Smooth muscle cell (in vitro differentiated cells): ENCODE measurements around the gene ARHGEF7. TPM values are rescaled to one million over a fixed set of nuclear protein-coding genes. Genes with fewer than 3 reads are reported as not detected.

Source experiments
- DNase-seq: peaks from one replicate; lab custom pipeline; 2025; ENCODE audit not compliant: unreplicated experiment; lab: John Stamatoyannopoulos, UW
- H2AFZ ChIP-seq: fragments of 200-600 bp; sonication (generic); 2 replicates; pipeline ENCODE4 v1.6.0; 2016; ENCODE audit warnings: antibody characterized with exemption, low read depth, mild to moderate bottlenecking
- H3F3A ChIP-seq: fragments of 200-600 bp; sonication (generic); 2 replicates; pipeline ENCODE4 v1.6.0; 2017; ENCODE audit warnings: antibody characterized with exemption, low read depth
- H3K27ac ChIP-seq: fragments of 200-600 bp; sonication (generic); 2 replicates; pipeline ENCODE4 v1.5.1; 2016; ENCODE audit warnings: low read depth, mild to moderate bottlenecking
- H3K27me3 ChIP-seq: fragments of 200-600 bp; sonication (generic); 2 replicates; pipeline ENCODE4 v1.6.1; 2016; ENCODE audit warnings: low read depth, mild to moderate bottlenecking
- H3K36me3 ChIP-seq: fragments of 200-600 bp; sonication (generic); 2 replicates; pipeline ENCODE4 v1.5.1; 2016; ENCODE audit warnings: low read depth
- H3K4me1 ChIP-seq: fragments of 200-600 bp; sonication (generic); 2 replicates; pipeline ENCODE4 v1.5.1; 2016; ENCODE audit warnings: low read depth
- H3K4me2 ChIP-seq: fragments of 200-600 bp; sonication (generic); 2 replicates; pipeline ENCODE4 v1.6.0; 2016; ENCODE audit warnings: mild to moderate bottlenecking
- H3K4me3 ChIP-seq: fragments of 200-600 bp; sonication (generic); 2 replicates; pipeline ENCODE4 v1.5.1; 2016; ENCODE audit warnings: mild to moderate bottlenecking
- H3K79me2 ChIP-seq: fragments of 200-600 bp; sonication (generic); 2 replicates; pipeline ENCODE4 v1.6.0; 2016; ENCODE audit warnings: low read depth, mild to moderate bottlenecking
- H3K9ac ChIP-seq: fragments of 200-600 bp; sonication (generic); 2 replicates; pipeline ENCODE4 v1.6.0; 2016; ENCODE audit warnings: low read depth
- H3K9me3 ChIP-seq: fragments of 200-600 bp; sonication (generic); replicated peaks from 2 replicates; pipeline ENCODE4 v1.5.1; 2016; ENCODE audit warnings: low read depth
- H4K20me1 ChIP-seq: fragments of 200-600 bp; sonication (generic); 2 replicates; pipeline ENCODE4 v1.6.0; 2016; ENCODE audit warnings: low read depth
- WGBS: methylation state at CpG from one replicate; pipeline ENCODE4 v1.1.7; 2016; ENCODE audit warnings: low lambda C conversion rate; 5-methylcytosine and 5-hydroxymethylcytosine counted together
- polyA plus RNA-seq: library from polyadenylated mRNA; unstranded; fragments of >200 nt; fragmentation: Nextera tagmentation; extraction: Ambion mirVana; gene quantifications from 2 replicates; pipeline ENCODE4 v1.2.1, GENCODE V29; 2016
- total RNA-seq: library from RNA; depleted of rRNA; stranded (reverse); fragments of >200 nt; gene quantifications from 2 replicates; pipeline ENCODE4 v1.2.3, GENCODE V29; 2014
- TF ChIP-seq, protein P1 (sequence below): fragments of 200-600 bp; sonication (generic); IDR thresholded peaks from 2 replicates; pipeline ENCODE4 v1.5.1; 2017; ENCODE audit warnings: borderline replicate concordance, mild to moderate bottlenecking, antibody characterized with exemption; ENCODE audit not compliant: insufficient read depth, poor library complexity, severe bottlenecking

The ARHGEF7 gene
- total and polyA plus RNA-seq, 2 experiments from 2014 or later, result 13.8 to 32.4 TPM

DNA sequence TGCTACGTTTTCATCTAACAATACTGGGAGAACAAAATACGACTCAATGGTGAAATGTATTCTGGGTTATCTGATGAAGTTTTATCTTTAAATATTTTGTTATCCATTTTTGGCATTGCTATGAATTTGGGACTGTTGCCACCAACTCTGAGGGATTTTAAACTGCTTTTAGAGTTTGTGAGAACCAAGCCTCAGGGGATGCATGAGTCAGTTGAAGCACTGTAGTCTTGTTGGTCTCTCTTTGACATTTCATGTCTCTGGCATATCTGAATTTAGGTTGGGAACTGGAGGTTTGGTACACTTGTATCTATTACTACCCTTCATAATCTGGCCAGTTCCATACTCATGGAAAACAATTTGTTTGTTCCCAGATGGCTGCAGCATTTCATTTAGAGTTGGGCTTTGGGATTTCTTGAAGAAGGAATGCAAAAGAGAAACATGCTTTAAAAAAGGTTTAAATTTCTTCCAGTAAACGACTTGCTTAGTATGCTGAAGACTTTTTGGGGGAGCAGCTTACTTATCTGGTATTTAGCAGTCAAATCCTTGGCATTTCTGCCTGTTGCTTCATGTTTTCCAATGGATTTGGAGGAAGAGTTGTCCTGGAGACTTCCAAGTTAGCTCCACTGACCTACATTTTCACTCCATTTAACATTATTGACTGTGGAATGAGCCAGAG is 28.9 kb downstream of the ARHGEF7 start:
- no peak overlapping the region for H2AFZ ChIP-seq
- H3F3A ChIP-seq, result no peaks in the 10 kb centered on the region
- no peaks in the 10 kb centered on the region for H3K9me3 ChIP-seq
- no peaks in the 10 kb centered on the region for H3K36me3 ChIP-seq
- no peak overlapping the region for H3K27ac ChIP-seq
- H3K9ac ChIP-seq, result no peak overlapping the region
- H3K4me1 ChIP-seq, result no peaks in the 10 kb centered on the region
- H3K79me2 ChIP-seq, result no peaks in the 10 kb centered on the region
- TF ChIP-seq, protein P1, sequence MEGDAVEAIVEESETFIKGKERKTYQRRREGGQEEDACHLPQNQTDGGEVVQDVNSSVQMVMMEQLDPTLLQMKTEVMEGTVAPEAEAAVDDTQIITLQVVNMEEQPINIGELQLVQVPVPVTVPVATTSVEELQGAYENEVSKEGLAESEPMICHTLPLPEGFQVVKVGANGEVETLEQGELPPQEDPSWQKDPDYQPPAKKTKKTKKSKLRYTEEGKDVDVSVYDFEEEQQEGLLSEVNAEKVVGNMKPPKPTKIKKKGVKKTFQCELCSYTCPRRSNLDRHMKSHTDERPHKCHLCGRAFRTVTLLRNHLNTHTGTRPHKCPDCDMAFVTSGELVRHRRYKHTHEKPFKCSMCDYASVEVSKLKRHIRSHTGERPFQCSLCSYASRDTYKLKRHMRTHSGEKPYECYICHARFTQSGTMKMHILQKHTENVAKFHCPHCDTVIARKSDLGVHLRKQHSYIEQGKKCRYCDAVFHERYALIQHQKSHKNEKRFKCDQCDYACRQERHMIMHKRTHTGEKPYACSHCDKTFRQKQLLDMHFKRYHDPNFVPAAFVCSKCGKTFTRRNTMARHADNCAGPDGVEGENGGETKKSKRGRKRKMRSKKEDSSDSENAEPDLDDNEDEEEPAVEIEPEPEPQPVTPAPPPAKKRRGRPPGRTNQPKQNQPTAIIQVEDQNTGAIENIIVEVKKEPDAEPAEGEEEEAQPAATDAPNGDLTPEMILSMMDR, result no peak
- H3K4me3 ChIP-seq, result no peak overlapping the region
- no peak overlapping the region for H3K4me2 ChIP-seq
- WGBS, result 65% methylated on average over 3 of the region's 3 CpGs
- H3K27me3 ChIP-seq, result peaks cover 49% of the 10 kb centered on the region
- no peaks in the 10 kb centered on the region for H4K20me1 ChIP-seq
- DNase-seq, result no peak

DNA sequence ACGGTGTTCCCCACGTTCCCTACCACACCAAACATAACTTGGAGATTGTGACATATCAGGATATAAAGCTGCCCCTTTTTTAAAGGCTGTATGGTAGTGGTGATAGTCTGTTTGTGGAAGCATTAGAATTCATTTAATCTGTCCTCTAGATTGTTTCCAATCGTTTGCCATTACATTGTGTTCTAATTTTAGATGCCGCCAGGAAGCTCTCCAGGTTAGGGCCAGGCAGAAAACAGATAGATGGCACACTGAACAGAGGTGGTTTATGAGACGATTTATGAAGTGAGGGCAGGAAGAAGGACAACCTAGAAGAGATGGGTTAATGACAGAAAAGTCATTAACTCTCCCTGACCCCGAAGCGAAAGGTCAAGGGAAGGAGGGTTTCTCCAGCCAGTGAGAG is 30.0 kb downstream of the ARHGEF7 start:
- WGBS, result 84% methylated on average over 7 of the region's 7 CpGs
- TF ChIP-seq, protein P1, result no peak

DNA sequence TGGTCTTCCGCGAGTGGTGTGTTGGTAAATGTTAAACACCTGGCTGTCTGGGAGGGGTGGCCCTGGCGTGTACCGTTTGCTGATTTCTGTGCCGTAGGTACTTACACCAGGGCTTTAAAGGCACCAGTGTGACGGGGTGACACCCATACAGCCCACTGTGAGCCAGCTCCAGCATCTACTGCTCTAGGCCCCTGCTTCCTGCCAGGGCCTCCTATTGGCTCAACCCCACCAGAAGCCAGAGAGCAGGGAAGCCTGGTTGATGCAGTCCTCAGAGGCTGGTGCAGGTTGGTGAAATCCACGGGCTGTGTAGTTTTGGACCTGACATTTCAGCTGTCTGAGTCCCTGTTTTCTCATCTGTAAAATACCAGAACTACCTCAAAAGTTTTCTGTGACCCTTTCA is 30.4 kb downstream of the ARHGEF7 start:
- Histone ChIP-seq H3K27ac (no peak overlapping the region), H3K27me3 (peaks cover 63% of the 10 kb centered on the region), H3K4me3 (no peak overlapping the region), H3K9ac (no peak overlapping the region), H4K20me1 (no peaks in the 10 kb centered on the region), H2AFZ (no peak overlapping the region), H3K4me2 (no peak overlapping the region), H3F3A (no peaks in the 10 kb centered on the region), H3K36me3 (no peaks in the 10 kb centered on the region), H3K9me3 (no peaks in the 10 kb centered on the region), H3K79me2 (no peaks in the 10 kb centered on the region), H3K4me1 (no peaks in the 10 kb centered on the region)
- DNase-seq, result no peak
- TF ChIP-seq, protein P1, result no peak
- 78% methylated on average over 7 of the region's 7 CpGs for WGBS

More for the DNA sequence above, 30.0 kb downstream of the ARHGEF7 start:
- Histone ChIP-seq H3K79me2 (no peaks in the 10 kb centered on the region), H3K4me2 (no peak overlapping the region), H3K36me3 (no peaks in the 10 kb centered on the region), H4K20me1 (no peaks in the 10 kb centered on the region), H2AFZ (no peak overlapping the region), H3F3A (no peaks in the 10 kb centered on the region), H3K27ac (no peak overlapping the region), H3K9ac (no peak overlapping the region), H3K27me3 (peaks cover 58% of the 10 kb centered on the region), H3K4me1 (no peaks in the 10 kb centered on the region), H3K4me3 (no peak overlapping the region), H3K9me3 (no peaks in the 10 kb centered on the region)
- DNase-seq, result no peak

DNA sequence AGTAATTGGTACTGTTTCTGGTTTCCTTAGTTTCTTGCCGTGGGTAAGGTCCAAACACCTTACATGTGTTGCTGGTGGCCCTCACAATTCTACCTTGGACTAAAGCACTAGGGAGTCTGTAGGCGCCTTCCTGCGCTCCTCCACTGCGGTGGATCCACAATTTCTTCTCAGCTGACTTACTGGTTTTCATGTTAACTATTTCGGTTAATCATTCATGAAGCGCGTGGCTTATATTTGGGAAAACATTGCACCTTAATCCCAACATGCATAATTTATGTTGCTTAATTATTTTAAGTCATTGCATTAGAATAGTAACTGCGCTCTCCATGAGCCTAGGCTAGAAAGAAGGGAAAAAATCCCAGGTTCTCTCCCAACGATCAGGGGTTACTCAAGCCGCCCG is 37.7 kb downstream of the ARHGEF7 start:
- H3K4me3 ChIP-seq, result peak overlapping the region; percentile 75
- H4K20me1 ChIP-seq, result peaks cover 17% of the 10 kb centered on the region
- H3K4me2 ChIP-seq, result peak overlapping the region; percentile 90
- peak overlapping the region; percentile 97 for H3K27ac ChIP-seq
- peak overlapping the region; percentile 98 for H3K9ac ChIP-seq
- 22% methylated on average over 11 of the region's 11 CpGs for WGBS
- peaks cover 23% of the 10 kb centered on the region for H3K27me3 ChIP-seq
- no peaks in the 10 kb centered on the region for H3K36me3 ChIP-seq
- H3F3A ChIP-seq, result no peaks in the 10 kb centered on the region
- H3K4me1 ChIP-seq, result peaks cover 16% of the 10 kb centered on the region
- H3K79me2 ChIP-seq, result peaks cover 39% of the 10 kb centered on the region
- no peaks in the 10 kb centered on the region for H3K9me3 ChIP-seq
- TF ChIP-seq, protein P1, result no peak
- DNase-seq, result no peak
- peak overlapping the region; percentile 58 for H2AFZ ChIP-seq
